HK-2 (cell line): ENCODE data around the gene ORC5.

Source experiments
- DNase-seq: peaks from one replicate; pipeline ENCODE4 v3.0.0-alpha.2; 2018; ENCODE audit not compliant: unreplicated experiment

The ORC5 gene

DNA sequence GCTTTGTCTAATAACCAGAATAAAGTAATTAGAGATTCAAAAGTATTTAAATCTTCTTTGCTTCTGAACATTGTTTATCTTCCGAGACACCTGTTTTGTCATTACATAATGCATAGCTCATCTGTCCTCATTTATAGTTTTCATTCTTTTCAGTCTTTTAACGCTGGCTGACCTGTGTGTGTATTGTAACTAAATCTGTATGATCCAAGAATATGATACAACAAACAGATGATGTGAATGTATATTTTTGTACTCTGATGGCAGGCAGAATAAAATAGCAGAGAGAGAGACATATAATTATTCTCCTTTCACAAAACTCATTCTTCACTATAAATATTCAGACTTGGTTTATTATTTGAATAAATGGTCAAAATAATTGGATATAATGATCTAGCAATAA, 80.6 kb downstream of the ORC5 start:
- no peak for DNase-seq

DNA sequence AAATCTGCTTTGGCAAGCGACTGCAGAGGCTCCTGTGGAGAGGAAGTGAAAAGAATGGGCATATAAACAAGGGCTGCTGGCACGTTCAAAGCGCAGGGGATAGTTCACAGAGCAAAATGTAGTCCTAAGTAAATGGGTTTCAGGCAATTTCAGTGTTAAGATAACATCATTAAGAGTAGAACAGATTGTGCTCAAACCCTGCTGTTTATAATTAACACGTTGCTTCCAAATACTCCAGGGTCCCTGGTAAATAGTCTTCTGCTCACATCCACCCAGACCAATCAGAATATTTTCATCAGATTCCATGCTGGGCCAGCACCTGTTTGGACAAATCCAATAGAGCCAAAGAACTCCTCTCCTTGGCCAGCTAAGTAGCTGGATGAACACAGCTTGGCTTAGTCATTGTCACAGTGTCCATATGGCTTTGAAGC, 81.4 kb downstream of the ORC5 start:
- no peak for DNase-seq

GRCh38 chr7:104124893-104125477, 82.8 kb downstream of the ORC5 start:
- DNase-seq: no peak

- no peak for DNase-seq
Measured at GRCh38 chr7:104124469-104124868, 83.3 kb downstream of the ORC5 start.

DNA sequence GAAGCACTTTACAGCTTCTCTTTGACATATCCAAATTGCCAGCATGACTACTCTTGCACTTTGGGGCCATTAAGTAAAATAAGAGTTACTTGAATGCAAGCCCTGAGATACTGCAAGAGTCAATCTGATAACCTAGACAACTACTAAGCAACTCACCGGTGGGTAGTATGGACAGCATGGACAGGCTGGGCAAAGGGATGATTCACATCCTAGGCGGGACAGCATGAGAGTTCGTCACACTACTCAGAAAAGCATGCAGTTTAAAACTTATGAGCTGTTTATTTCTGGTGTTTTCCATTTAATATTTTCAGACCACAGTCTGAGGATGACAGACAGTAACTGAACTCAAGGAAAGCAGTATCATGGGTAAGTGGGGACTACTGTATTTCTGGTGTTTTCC, 84.0 kb downstream of the ORC5 start:
- no peak for DNase-seq

- no peak for DNase-seq
Measured at GRCh38 chr7:104113788-104114187, 94.0 kb downstream of the ORC5 start.

- no peak for DNase-seq
Measured at GRCh38 chr7:104112623-104113022, 95.2 kb downstream of the ORC5 start.

DNA sequence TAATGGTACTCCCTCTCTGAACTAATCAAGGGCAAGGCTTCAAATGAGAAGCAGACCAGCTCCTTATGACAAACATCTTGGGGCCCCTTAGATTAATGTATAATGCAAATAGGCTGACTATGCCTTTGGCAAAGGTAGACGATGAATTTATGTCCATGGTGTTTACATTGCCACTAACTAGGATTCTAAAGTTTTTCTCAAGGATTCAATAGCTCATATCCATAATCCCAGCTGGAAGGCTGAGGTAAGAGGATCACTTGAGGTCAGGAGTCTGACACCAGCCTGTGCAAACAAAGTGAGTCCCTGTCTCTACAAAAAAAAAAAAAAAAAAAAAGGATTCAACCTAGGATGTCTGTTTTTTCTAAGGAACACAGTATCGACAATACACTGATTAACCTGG, 96.5 kb downstream of the ORC5 start:
- no peak for DNase-seq

DNA sequence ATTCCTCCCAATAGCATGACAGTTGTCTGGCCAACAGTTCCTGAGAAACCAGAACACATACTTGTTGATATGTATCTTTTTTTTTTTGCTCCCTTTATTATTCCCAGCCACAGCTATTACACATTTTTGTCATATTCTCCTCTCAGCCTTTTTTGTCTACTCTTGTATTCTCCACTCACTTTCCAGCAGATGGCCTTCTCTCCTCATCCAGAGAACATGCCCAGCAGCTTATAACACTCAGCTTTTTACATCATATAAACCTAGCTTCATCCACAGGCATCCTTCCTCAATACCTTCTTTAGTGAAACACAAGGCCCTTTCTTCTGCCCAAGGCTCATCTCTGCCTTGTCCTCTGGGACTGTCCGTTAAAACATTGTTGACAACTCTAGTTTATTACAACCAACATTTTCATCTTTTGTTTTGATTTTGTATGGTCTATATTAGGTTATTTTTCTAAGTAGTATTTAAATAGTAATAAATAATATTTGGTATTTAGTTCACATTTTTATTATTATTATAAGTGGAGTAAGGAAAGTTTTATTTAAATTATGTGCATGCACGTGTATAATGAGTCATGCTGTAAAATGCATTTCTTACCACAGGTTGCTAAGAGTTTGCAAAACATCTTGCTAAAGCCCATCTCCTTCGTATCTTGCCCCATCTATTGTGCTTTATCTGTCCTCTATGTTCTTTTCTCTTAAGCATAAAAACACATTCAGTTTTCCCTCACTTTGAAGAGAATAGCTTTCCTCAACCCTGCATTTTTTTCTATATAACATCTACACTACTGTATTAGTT, 101.5 kb downstream of the ORC5 start:
- DNase-seq: no peak

GRCh38 chr7:104098890-104099289, 108.9 kb downstream of the ORC5 start:
- no peak for DNase-seq

DNA sequence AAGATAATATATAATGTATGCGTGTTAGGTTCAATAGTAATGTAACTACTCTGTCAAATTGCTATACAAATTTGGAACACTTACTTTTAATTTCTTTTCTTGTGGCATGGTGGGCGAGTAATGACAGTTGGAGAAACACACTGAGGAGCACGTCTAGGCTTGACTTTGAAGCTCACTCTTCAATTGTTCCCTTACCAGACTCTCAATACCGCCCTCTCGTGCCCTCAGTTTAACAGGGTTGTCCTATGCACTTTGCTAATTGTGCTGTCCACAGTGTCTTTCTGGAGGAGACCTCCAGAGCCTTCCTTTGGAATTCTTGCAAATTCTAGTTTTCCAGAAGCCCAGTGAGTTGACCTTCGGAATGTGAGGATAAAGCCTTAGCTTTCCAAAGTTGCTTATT, 111.1 kb downstream of the ORC5 start:
- no peak for DNase-seq

GRCh38 chr7:104093127-104093526, 114.7 kb downstream of the ORC5 start:
- DNase-seq: no peak

- no peak for DNase-seq
Measured at GRCh38 chr7:104091242-104091641, 116.6 kb downstream of the ORC5 start.

- no peak for DNase-seq
Measured at GRCh38 chr7:104089612-104090011, 118.2 kb downstream of the ORC5 start.

- DNase-seq: no peak
Measured at GRCh38 chr7:104089061-104089460, 118.8 kb downstream of the ORC5 start.
